Activated CD4-positive, alpha-beta T cell treated with anti-CD3 and anti-CD28 coated beads for 4 hours (primary cell): ENCODE measurements around the gene DLGAP5.

Source experiments
- DNase-seq, 2 donors: peaks; one replicate each; pipeline ENCODE4 v3.0.0-alpha.2; 2020

The DLGAP5 gene

GRCh38 chr14:55107766-55108554, 83.4 kb downstream of the DLGAP5 start:
- DNase-seq, result peak; percentile 42 to 44

- DNase-seq, result no peak
These were observed 85.4 kb downstream of the DLGAP5 start for GRCh38 chr14:55105991-55106390.

GRCh38 chr14:55103971-55104954, 87.1 kb downstream of the DLGAP5 start:
- no peak for DNase-seq

GRCh38 chr14:55103005-55103640, 88.3 kb downstream of the DLGAP5 start:
- DNase-seq, result peak; percentile 46 to 49

- peak; percentile 9 to 20 for DNase-seq
These were observed 89.2 kb downstream of the DLGAP5 start for GRCh38 chr14:55102141-55102621.

- DNase-seq, result no peak
These were observed 89.7 kb downstream of the DLGAP5 start for GRCh38 chr14:55101698-55102097.

GRCh38 chr14:55099756-55100155, 91.6 kb downstream of the DLGAP5 start:
- DNase-seq, result no peak

GRCh38 chr14:55098561-55098898, 92.9 kb downstream of the DLGAP5 start:
- DNase-seq, result no peak
